DND-41 (cell line): Measurements from ENCODE around the gene LSG1.

ENCODE experiments used
- CTCF ChIP-seq: IDR thresholded peaks from 2 replicates; pipeline ENCODE4 v1.5.1; 2012; ENCODE audit warnings: borderline replicate concordance, low read length, moderate library complexity, mild to moderate bottlenecking; ENCODE audit not compliant: poor library complexity, severe bottlenecking; ENCODE audit errors: extremely low read depth
- EZH2 ChIP-seq: IDR thresholded peaks from 3 replicates; pipeline ENCODE4 v1.6.1; 2012; ENCODE audit warnings: borderline replicate concordance, low read depth, mild to moderate bottlenecking, moderate library complexity, low read length, inconsistent platforms; ENCODE audit not compliant: severe bottlenecking

- no peak for TF ChIP-seq CTCF
- TF ChIP-seq EZH2 = no peak
These were observed 10.6 kb downstream of the LSG1 start for GRCh38 chr3:194661374-194661773.
